GM18499 (cell line): ENCODE results near the gene COCH.
"Not testable (repeated sequence)": the region's sequence is repeated elsewhere in the genome, so short reads cannot be mapped to it uniquely, and the experiment has no call there.

Experiments used
- ATAC-seq: cut with Tn5 transposase; IDR thresholded peaks from one replicate; pipeline ENCODE4 v1.9.1; 2021; ENCODE audit warnings: moderate number of reproducible peaks; ENCODE audit not compliant: insufficient read depth, unreplicated experiment

COCH gene

GRCh38 chr14:30915596-30915995, 41.2 kb downstream of the COCH start:
- no peak for ATAC-seq

GRCh38 chr14:30921305-30921704, 46.9 kb downstream of the COCH start:
- ATAC-seq: no peak

- no peak for ATAC-seq
Measured at GRCh38 chr14:30921788-30922187, 47.4 kb downstream of the COCH start.

- no peak for ATAC-seq
Measured at GRCh38 chr14:30925254-30925653, 50.9 kb downstream of the COCH start.

GRCh38 chr14:30928462-30928861, 54.1 kb downstream of the COCH start:
- peak; percentile 57 for ATAC-seq

- ATAC-seq: not testable (repeated sequence)
Measured at GRCh38 chr14:30933937-30934336, 59.6 kb downstream of the COCH start.

GRCh38 chr14:30935445-30935844, 61.1 kb downstream of the COCH start:
- ATAC-seq: no peak

- no peak for ATAC-seq
Measured at GRCh38 chr14:30938617-30939016, 64.3 kb downstream of the COCH start.
